Gastroesophageal sphincter (tissue), 3 donors: Measurements from ENCODE around the gene ITIH6.

Experiments
- POLR2A ChIP-seq, 2 donors: fragments of 450-650 bp; IDR thresholded peaks; one replicate each; pipeline ENCODE4 v1.6.1; 2017; ENCODE audit warnings: antibody characterized with exemption in 2 of 2, mild to moderate bottlenecking in 2 of 2, moderate library complexity in 1 of 2
- POLR2AphosphoS5 ChIP-seq: sonication (generic); formaldehyde crosslinking; IDR thresholded peaks from one replicate; pipeline ENCODE4 v1.6.1; 2017; ENCODE audit warnings: antibody characterized with exemption
- TF ChIP-seq, protein P1 (sequence below), 4 experiments: fragments of 200-600 bp in 2 of 4; fragments of 450-650 bp in 2 of 4; sonication (generic) in 1 of 4; IDR thresholded peaks; one replicate each; pipeline ENCODE4 v1.5.1; 2017 to 2019; ENCODE audit warnings: antibody characterized with exemption in 4 of 4, mild to moderate bottlenecking in 2 of 4, moderate library complexity in 2 of 4

DNA sequence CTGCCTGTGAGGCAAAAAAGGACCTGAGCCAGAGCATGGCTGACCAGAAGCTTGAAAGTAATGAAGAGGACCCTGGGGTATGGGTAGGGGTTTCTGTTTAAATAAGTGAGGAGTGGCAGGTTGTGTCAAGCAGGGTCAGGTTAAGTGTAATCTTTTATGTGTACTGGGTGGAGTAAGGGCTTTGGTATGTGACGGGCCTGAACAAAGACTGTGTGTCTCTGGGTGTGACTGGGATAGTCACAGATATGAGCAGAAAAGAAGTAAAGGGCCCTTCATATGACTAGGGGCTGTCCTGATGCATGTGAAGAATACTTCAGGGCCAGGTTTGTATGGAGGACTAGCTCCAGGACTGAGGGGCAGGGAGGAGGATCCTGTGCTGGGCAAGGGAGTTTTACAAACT is 82.4 kb downstream of the ITIH6 start:
- TF ChIP-seq, protein P1, sequence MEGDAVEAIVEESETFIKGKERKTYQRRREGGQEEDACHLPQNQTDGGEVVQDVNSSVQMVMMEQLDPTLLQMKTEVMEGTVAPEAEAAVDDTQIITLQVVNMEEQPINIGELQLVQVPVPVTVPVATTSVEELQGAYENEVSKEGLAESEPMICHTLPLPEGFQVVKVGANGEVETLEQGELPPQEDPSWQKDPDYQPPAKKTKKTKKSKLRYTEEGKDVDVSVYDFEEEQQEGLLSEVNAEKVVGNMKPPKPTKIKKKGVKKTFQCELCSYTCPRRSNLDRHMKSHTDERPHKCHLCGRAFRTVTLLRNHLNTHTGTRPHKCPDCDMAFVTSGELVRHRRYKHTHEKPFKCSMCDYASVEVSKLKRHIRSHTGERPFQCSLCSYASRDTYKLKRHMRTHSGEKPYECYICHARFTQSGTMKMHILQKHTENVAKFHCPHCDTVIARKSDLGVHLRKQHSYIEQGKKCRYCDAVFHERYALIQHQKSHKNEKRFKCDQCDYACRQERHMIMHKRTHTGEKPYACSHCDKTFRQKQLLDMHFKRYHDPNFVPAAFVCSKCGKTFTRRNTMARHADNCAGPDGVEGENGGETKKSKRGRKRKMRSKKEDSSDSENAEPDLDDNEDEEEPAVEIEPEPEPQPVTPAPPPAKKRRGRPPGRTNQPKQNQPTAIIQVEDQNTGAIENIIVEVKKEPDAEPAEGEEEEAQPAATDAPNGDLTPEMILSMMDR (IDR thresholded peaks at IDR 0.05), result no peak
- TF ChIP-seq POLR2A (IDR thresholded peaks at IDR 0.05) (no peak), POLR2AphosphoS5 (no peak)
